GM23338 (cell line): ENCODE results near the gene ALMS1. TPM values are rescaled to one million over a fixed set of nuclear protein-coding genes. Genes with fewer than 3 reads are reported as not detected.

Experiments
- ATAC-seq: fragments of 200-7000 bp; cut with Tn5 transposase; 3 replicates; pipeline ENCODE4 v1.9.1; 2020
- DNase-seq: peaks from one replicate; pipeline ENCODE4 v3.0.0-alpha.2; 2015; ENCODE audit warnings: low spot score
- H2AFZ ChIP-seq: fragments of 200-600 bp; sonication (generic); 2 replicates; pipeline ENCODE4 v1.8.0; 2016; ENCODE audit warnings: antibody characterized with exemption, mild to moderate bottlenecking, moderate library complexity
- H3F3A ChIP-seq: fragments of 200-600 bp; sonication (generic); replicated peaks from 2 replicates; pipeline ENCODE4 v1.8.0; 2017; ENCODE audit warnings: antibody characterized with exemption, mixed run types, low read depth
- H3K27ac ChIP-seq: fragments of 200-600 bp; sonication (generic); 2 replicates; pipeline ENCODE4 v1.6.1; 2016; ENCODE audit warnings: low read depth
- H3K27me3 ChIP-seq: fragments of 200-600 bp; sonication (generic); 2 replicates; pipeline ENCODE4 v1.8.0; 2016; ENCODE audit warnings: mild to moderate bottlenecking, mixed run types, moderate library complexity; ENCODE audit not compliant: insufficient read depth
- H3K36me3 ChIP-seq: fragments of 200-600 bp; sonication (generic); 2 replicates; pipeline ENCODE4 v1.8.0; 2016; ENCODE audit warnings: mild to moderate bottlenecking; ENCODE audit not compliant: insufficient read depth
- H3K4me1 ChIP-seq: fragments of 200-600 bp; sonication (generic); 2 replicates; pipeline ENCODE4 v1.8.0; 2016; ENCODE audit warnings: mild to moderate bottlenecking, moderate library complexity; ENCODE audit not compliant: insufficient read depth
- H3K4me2 ChIP-seq: fragments of 200-600 bp; sonication (generic); 2 replicates; pipeline ENCODE4 v1.7.1; 2017; ENCODE audit warnings: mixed run types
- H3K4me3 ChIP-seq: fragments of 200-600 bp; sonication (generic); 2 replicates; pipeline ENCODE4 v1.6.1; 2016; ENCODE audit warnings: mixed run types
- H3K79me2 ChIP-seq: fragments of 200-600 bp; sonication (generic); replicated peaks from 2 replicates; pipeline ENCODE4 v1.8.0; 2017; ENCODE audit warnings: mild to moderate bottlenecking; ENCODE audit not compliant: insufficient read depth
- H3K9me2 ChIP-seq: fragments of 200-600 bp; sonication (generic); 2 replicates; pipeline ENCODE4 v1.8.0; 2017; ENCODE audit not compliant: insufficient read depth
- H4K20me1 ChIP-seq: fragments of 200-600 bp; sonication (generic); replicated peaks from 2 replicates; pipeline ENCODE4 v1.8.0; 2017; ENCODE audit warnings: mild to moderate bottlenecking; ENCODE audit not compliant: insufficient read depth
- H3K27ac Mint-ChIP-seq: 2 replicates; pipeline ENCODE4 v1.8.0; 2020; ENCODE audit warnings: inconsistent platforms, mild to moderate bottlenecking, moderate library complexity, mixed read lengths
- H3K27me3 Mint-ChIP-seq: 3 replicates; pipeline ENCODE4 v1.8.0; 2022; ENCODE audit warnings: low read depth, mild to moderate bottlenecking, moderate library complexity, mixed read lengths, inconsistent platforms; ENCODE audit not compliant: insufficient read depth, poor library complexity
- H3K36me3 Mint-ChIP-seq: 3 replicates; pipeline ENCODE4 v1.8.0; 2021; ENCODE audit warnings: low read depth, mild to moderate bottlenecking, inconsistent platforms, moderate library complexity, mixed read lengths
- H3K4me1 Mint-ChIP-seq: 3 replicates; pipeline ENCODE4 v1.8.0; 2020; ENCODE audit warnings: mild to moderate bottlenecking, inconsistent platforms, mixed read lengths
- H3K4me3 Mint-ChIP-seq: 3 replicates; pipeline ENCODE4 v1.8.0; 2021; ENCODE audit warnings: moderate library complexity, mild to moderate bottlenecking, inconsistent platforms, mixed read lengths
- H3K9me3 Mint-ChIP-seq: 3 replicates; pipeline ENCODE4 v1.8.0; 2020; ENCODE audit warnings: moderate library complexity, mild to moderate bottlenecking, inconsistent platforms, mixed read lengths
- CTCF ChIP-seq, 2 experiments: fragments of 200-600 bp in 1 of 2; sonication (generic) in 1 of 2; conservative IDR thresholded peaks; 2 replicates each; pipeline versions ENCODE4 v1.5.1 to v1.6.1; 2016 to 2017; ENCODE audit warnings: antibody characterized with exemption in 2 of 2, low read depth in 2 of 2, mild to moderate bottlenecking in 2 of 2, moderate library complexity in 1 of 2
- ETS1 ChIP-seq: IDR thresholded peaks from 2 replicates; pipeline ENCODE4 v1.6.1; 2016; ENCODE audit warnings: antibody characterized with exemption
- EZH2phosphoT487 ChIP-seq: fragments of 200-600 bp; sonication (generic); IDR thresholded peaks from one replicate; pipeline ENCODE4 v1.8.1; 2018; ENCODE audit warnings: antibody characterized with exemption; ENCODE audit not compliant: unreplicated experiment
- JUNB ChIP-seq: IDR thresholded peaks from one replicate; pipeline ENCODE4 v1.6.1; 2016; ENCODE audit warnings: antibody characterized with exemption; ENCODE audit not compliant: unreplicated experiment
- NANOG ChIP-seq: IDR thresholded peaks from 2 replicates; pipeline ENCODE4 v1.6.1; 2016; ENCODE audit warnings: antibody characterized with exemption, borderline replicate concordance
- POLR2AphosphoS5 ChIP-seq: IDR thresholded peaks from 2 replicates; pipeline ENCODE4 v1.6.1; 2016; ENCODE audit warnings: antibody characterized with exemption, low read depth
- REST ChIP-seq: IDR thresholded peaks from one replicate; pipeline ENCODE4 v1.6.1; 2018; ENCODE audit warnings: antibody characterized with exemption; ENCODE audit not compliant: unreplicated experiment
- STAT1 ChIP-seq: IDR thresholded peaks from one replicate; pipeline ENCODE4 v1.6.1; 2016; ENCODE audit warnings: antibody characterized with exemption; ENCODE audit not compliant: unreplicated experiment
- ZNF114 ChIP-seq: fragments of 250-450 bp; sonication (Bioruptor Pico); IDR thresholded peaks from 2 replicates; pipeline ENCODE4 v1.5.0; 2020; ENCODE audit warnings: mild to moderate bottlenecking, moderate library complexity
- ZNF331 ChIP-seq: fragments of 250-450 bp; sonication (Bioruptor Pico); IDR thresholded peaks from 2 replicates; pipeline ENCODE4 v1.5.0; 2020; ENCODE audit warnings: low read depth, mild to moderate bottlenecking, moderate library complexity
- ZNF462 ChIP-seq: fragments of 250-450 bp; sonication (Bioruptor Pico); IDR thresholded peaks from 2 replicates; pipeline ENCODE4 v1.5.0; 2020; ENCODE audit warnings: mild to moderate bottlenecking, moderate library complexity
- polyA plus RNA-seq: library from polyadenylated mRNA; unstranded; fragments of >200 nt; fragmentation: Nextera tagmentation; extraction: Ambion mirVana; gene quantifications from 2 replicates; pipeline ENCODE4 v1.2.1, GENCODE V29; 2016
- total RNA-seq: library from RNA; depleted of rRNA; stranded (reverse); fragments of >200 nt; shearing (Covaris generic); gene quantifications from 2 replicates; pipeline ENCODE4 v1.2.3, GENCODE V29; 2014

ALMS1 gene
- total and polyA plus RNA-seq, 2 experiments from 2014 or later: 38.8 to 65.7 TPM

- ATAC-seq: no peak
- no peaks in the 10 kb centered on the region for H3K27me3 ChIP-seq
- 0 out of 2 replicates have a peak, but pooled peaks cover 4% of the 10 kb centered on the region for H4K20me1 ChIP-seq
- H3K4me3 ChIP-seq: no peak overlapping the region
- no peak overlapping the region for H3K27ac ChIP-seq
- H3K4me1 ChIP-seq: no peaks in the 10 kb centered on the region
- no peaks in the 10 kb centered on the region for H3K9me2 ChIP-seq
- TF ChIP-seq NANOG: no peak
- TF ChIP-seq ZNF114: no peak
- no peak for TF ChIP-seq POLR2AphosphoS5
- no peak for TF ChIP-seq CTCF (conservative IDR thresholded peaks at IDR 0.05; ENCODE audit: low read depth in 2 of 2)
- TF ChIP-seq ZNF462 (CRISPR knock-in tag): no peak
- TF ChIP-seq JUNB: no peak
- TF ChIP-seq ZNF331 (CRISPR knock-in tag): no peak
- TF ChIP-seq ETS1: no peak
- no peak for TF ChIP-seq EZH2phosphoT487
- no peak for TF ChIP-seq STAT1
- TF ChIP-seq REST: no peak
- Mint-ChIP-seq H3K27ac (no peak overlapping the region), H3K4me1 (no peaks in the 10 kb centered on the region), H3K4me3 (no peak overlapping the region), H3K27me3 (no peaks in the 10 kb centered on the region), H3K9me3 (no peaks in the 10 kb centered on the region), H3K36me3 (peaks cover 39% of the 10 kb centered on the region)
- DNase-seq: no peak
- H2AFZ ChIP-seq: no peak overlapping the region
- no peaks in the 10 kb centered on the region for H3K79me2 ChIP-seq
- no peaks in the 10 kb centered on the region for H3F3A ChIP-seq
- peaks cover 7% of the 10 kb centered on the region for H3K36me3 ChIP-seq
- no peak overlapping the region for H3K4me2 ChIP-seq
Measured at GRCh38 chr2:73448856-73449255, 63.2 kb downstream of the ALMS1 start.
